NCI-H82 (cell line): ENCODE measurements around the gene ADI1.
"Not testable (repeated sequence)": the region's sequence is repeated elsewhere in the genome, so short reads cannot be mapped to it uniquely, and the experiment has no call there.

Experiments
- DNase-seq: peaks from one replicate; lab custom pipeline; 2025; lab: John Stamatoyannopoulos, UW

The ADI1 gene

DNA sequence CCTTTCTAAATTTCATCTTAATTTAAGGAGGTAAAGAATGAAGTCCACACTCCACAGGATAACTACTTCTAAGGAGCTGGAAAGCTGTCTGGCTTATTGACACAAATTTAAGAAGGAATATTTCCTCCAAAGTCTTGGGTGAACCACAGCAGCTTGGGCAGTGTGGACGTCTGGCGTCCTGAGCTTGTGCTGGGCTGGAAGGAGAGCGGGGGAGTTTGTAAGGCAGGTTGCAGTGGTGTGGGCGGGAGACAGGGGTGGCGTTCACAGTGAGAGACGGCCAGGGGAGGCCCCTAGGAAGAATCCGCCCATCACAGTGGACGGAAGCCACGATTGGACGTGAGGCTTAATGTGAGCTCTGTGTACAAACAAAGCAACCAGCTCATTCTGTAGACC lies 25.7 kb downstream of the ADI1 start:
- DNase-seq, result peak; percentile 79

DNA sequence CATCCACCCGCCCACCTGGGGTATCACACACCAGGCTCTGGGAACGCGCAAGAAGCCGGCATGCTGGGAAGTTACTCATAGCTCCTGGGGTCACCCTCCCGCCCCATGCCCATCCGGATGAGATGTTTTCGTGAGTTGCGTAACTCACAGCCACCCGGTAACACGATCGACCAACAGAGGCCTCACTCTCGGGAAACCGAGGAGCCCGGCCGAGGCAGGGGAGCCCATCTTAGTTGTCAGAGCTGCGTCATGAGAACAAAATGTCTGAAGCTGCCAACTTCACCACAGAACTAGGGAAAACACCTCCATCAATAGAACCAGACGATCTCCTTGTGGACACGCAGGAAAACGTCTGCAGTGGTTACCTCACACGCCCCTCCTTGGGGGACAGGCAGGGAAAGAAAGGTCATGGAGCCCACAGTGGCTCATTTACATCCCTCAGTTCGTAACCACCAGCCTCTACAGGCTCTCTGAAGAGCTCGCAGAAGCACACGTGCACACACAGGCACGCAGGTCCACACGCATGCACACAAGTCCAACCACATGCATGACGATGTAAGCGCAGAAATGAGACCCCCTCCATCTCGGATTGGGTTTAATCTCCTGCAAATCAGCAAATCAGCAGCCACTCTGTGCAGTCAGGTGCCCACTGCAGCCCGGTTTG lies 26.2 kb downstream of the ADI1 start:
- no peak for DNase-seq

DNA sequence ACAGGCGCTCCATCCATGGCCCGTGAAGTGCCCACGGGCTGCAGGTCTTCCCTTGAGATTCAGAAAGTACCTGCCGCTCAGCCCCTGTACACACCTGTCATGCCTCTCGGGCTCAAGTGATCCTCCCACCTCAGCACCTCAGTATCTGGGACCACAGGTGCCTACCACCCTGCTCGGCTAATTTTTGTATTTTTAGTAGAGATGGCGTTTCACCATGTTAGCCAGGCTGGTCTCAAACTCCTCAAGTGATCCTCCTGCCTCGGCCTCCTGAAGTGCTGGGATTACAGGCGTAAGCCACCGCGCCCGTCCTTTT lies 26.9 kb downstream of the ADI1 start:
- not testable (repeated sequence) for DNase-seq

DNA sequence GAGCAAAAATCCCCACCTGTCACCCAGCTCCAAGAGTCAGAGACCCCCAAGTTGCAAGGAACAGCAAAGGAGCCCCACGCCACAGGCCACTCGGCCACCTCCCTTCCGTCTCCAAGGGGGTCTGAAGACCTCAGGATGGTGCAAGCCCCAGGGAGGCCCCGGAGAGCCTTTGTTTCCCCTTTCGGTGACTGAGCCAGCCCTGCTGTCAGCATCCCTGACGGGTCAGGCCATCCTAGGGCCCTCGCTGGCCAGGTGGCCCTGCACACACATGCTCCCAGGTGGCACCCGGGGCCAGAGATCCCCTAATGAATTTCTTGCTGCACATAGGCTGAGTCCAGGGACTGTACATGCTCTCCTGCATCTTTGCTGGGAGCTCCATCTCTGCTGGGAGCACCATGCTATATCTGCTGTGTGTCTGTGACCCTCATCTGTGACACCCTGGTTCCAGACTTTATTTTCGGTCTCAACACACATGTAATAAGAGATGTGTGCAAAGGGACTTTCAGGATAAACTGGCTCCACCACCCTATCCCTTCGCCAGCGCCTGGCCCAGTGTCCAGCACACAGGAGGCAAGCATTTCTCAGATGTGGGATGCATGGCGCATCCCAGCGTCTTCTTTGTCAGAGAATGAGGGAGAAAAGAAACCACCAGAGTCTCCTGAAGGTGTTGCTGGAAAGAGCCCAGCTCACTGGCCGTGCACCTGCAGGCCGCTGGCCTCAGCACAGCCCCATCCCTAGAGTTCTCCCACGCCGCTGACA lies 27.4 kb downstream of the ADI1 start:
- DNase-seq, result no peak

DNA sequence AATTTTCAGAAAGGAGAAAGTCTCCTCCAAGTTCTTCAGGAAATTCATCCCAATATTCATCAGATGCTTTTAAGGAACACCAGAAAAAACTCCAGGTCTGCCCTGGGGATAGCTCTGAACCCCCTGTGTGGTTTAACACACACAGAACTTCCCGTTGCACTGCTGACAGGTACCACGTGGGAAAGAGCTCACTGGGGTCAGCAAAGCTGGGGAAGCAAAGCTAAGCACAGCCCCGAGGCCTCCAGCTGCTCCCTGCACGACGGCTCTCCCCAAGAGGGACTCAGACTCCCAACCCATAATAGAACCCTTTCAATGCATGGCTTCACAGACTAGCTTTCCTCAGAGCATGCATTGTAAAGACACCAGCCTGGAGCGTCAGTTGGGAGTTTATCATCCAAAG lies 28.0 kb downstream of the ADI1 start:
- DNase-seq, result peak; percentile 35

DNA sequence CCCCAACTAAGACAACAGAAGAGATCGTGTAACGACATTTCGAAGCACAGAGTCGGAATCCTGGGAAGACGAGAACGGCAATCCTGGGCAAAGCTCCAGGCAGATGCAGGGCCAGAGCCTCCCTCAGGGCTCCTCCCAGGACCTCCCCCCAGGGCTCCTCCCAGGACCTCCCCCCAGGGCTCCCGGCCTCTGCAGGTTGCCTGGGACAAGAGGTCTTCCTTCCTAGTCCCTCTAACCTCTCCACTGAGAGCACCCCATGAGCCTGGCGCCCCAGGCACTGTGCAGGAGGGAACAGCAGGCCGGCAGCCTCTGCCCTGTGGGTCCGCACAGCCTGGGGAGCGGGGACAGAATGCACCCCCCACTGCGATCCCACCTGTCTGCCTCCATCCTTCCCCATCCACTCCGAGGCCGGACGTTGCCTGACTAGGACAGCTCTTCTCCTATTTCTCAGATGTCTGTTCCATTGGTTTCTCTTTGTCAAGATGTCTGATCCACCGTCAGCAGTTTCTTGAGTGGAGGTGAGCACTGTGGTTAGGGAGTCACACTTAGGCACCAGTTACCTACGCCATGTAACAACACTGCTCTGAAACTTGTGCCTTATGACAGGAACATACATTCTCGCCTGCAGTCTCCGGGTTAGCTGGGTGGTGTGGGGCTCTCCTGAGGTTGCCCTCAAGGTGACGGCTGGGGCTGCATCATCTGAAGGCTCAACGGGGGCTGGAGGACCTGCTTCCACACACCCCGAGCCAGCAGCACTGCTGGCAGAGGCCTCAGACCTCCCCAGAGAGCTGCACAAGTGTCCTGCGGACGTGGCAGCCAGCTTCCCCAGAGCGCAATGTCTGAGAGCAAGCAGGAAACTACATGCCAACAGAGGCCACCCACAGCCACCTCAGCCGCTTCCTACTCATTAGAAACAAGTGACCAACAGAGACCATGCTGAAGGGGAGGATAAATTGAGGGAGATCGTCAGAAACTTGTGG lies 28.9 kb downstream of the ADI1 start:
- DNase-seq, result no peak

DNA sequence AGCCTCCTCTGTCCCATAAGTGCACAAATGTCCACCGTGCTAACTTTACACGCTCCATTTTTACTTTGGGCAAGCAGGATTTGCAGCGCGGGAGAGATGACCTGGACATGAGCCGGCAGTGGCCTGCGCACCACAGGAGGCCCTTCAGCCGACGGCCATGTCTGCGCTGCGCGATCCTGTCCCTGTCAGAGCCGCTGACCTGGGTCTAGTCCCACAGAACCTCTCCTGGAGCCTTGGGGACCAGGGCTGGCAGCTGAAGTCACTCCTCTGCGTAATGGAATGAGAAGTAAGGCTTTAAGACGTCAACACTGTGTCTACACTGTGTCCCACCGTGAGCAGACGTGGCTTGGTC lies 29.6 kb downstream of the ADI1 start:
- DNase-seq, result no peak

DNA sequence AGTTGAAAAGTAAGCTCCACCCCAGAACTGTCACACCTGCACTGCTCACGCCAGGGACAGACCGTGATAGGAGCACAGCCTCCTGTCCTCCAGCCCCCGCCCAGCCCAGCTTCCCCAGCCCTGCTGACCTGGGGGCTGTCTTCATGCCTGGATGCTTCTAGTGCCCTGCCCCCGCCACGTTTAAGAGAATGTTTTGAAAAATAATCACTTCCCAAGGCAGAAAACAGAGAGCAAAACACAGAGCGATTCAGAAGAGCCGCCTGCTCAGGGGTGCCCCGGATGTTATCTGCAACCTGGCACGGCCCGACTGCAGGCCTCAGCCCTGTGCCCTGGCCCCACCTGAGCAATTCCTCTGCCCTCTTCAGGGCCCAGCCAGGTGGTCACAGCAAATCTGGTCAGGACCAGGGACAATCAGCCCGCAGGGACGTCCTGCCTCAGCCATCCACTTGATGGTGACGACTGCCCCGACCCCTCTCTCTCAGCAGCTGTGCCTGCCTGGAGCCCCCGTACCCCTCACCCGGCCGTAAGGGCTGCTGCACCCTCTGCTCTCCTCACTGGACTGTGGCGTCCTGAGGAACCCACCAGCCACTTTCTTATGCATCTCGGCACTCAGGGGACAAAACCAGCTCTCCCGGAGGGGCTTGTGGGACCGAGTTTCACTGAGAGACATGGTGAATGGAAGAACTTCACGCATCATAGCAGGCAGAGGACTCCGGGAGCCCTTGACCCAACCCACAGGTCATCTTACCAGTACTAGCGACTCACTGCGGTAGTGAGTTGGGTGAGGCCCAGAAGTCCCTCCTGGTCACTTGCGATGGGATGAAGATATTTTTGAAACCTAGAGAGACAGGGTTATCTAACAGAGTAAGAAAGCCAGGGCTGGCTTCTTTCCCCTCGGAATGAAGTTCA lies 30.2 kb downstream of the ADI1 start:
- peak; percentile 82 for DNase-seq

DNA sequence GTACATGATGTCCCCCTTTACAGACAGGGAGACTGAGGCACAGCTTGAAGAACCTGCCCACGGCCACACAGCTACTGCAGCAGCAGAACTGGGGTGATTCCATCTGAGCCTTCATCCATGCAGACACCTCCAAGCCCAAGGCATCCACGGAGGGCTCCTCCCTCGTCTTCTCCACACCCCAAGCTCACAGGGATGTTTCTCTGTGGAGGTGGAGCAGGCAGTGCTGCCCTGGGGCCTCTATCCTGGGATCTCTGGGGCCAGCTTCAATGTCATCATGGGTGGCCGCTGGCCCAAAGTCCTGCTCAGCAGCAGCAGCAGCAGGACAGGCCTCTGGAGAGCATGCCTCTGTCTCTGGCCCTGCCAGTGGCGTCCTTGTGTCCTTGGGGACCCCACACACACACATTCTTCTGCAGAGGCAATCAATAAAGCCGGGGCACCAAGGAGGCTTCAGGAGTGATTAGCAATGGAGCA lies 31.2 kb downstream of the ADI1 start:
- DNase-seq, result peak; percentile 74

DNA sequence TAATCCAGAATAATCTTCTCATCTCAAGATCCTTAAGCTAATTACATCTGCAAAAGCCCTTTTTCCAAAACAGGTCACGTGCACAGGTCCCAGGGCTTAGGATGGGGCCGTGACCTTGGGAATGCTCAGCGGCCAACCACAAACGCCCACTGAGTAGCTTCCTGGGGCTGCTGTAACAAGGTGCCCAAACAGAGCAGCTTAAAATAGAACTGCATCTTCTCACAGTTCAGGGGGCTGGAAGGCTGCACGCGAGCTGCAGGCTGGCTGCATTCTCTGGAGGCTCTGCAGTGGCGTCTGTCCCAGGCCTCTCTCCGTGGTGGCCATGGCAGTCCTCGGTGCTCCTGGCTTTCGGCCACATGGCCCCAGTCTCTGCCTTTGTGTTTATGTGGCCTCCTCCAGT lies 31.9 kb downstream of the ADI1 start:
- DNase-seq, result peak; percentile 95

DNA sequence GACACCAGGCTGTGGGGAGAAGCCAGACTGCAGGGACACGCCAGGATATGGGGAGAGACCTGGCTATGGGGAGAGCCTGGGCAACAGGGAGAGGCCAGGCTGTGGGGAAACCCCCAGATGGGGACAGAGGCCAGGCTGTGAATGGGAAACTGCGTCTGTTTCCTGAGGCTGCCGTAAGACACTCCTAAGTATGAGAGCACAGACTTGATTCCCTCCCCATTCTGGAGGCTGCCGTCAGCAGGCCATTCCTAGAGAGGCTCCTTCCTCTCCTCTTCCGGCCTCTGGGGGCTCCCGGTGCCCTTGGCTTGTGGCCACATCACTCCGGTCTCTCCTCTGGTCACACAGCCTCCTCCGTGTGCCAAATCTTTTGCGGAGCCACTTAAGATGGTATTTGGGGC lies 32.3 kb downstream of the ADI1 start:
- DNase-seq, result no peak

DNA sequence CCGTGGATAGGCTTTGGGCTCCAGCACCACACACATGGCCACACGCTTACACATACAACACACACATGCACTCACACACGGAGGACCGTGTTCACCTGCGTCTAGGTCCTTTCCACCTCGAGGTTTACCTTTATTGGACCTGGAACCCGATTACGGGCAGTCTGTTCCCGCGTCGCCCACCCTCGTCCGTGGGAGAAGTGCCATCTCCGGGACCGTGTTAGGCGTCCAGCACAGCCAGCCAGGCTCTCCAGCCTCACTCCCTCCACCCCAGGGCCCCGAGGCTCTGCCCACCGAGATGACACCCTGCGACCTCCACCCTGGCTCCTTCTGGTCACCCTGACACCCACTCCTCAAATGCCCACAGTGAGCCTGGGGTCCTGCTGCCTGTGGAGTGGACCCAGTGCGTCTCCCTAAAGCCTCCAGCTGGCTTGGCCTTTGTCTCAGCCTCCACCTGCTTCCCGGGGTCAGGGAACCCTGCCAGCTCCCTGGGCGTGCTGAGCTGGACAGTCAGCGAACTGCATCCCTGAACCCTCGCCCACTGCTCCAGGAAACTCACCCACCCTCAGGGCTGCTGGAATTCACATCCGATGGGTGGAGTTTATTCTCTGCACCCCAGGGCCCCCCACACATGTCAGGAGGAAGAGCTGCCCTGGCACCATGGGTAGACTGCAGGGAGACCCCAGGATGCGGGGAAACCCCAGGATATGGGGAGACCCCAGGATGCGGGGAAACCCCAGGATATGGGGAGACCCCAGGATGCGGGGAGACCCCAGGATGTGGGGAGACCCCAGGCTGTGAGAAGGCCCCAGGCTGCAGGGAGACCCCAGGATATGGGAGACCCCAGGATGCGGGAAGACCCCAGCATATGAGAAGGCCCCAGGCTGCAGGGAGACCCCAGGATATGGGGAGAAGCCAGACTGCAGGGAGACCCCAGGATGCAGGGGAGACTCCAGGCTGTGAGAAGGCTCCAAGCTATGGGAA lies 33.0 kb downstream of the ADI1 start:
- no peak for DNase-seq

DNA sequence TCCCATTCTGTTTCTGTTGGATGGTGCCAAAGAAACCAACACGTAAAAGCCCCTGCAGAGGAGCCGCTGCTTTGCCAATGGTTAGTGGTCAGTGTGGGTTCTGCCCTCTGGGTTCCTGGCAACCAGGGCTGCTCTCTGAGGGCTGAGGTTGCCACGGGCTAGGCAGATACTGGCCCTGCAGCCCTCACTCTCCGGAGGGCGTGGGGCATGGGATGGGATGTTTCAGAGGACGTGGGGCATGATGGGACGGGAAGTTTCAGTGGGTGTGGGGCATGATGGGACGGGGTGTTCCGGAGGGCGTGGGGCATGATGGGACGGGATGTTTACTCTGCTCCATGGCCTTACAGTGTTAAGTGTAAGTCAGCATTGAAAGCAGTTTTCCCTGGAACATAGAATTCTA lies 34.2 kb downstream of the ADI1 start:
- DNase-seq, result no peak

DNA sequence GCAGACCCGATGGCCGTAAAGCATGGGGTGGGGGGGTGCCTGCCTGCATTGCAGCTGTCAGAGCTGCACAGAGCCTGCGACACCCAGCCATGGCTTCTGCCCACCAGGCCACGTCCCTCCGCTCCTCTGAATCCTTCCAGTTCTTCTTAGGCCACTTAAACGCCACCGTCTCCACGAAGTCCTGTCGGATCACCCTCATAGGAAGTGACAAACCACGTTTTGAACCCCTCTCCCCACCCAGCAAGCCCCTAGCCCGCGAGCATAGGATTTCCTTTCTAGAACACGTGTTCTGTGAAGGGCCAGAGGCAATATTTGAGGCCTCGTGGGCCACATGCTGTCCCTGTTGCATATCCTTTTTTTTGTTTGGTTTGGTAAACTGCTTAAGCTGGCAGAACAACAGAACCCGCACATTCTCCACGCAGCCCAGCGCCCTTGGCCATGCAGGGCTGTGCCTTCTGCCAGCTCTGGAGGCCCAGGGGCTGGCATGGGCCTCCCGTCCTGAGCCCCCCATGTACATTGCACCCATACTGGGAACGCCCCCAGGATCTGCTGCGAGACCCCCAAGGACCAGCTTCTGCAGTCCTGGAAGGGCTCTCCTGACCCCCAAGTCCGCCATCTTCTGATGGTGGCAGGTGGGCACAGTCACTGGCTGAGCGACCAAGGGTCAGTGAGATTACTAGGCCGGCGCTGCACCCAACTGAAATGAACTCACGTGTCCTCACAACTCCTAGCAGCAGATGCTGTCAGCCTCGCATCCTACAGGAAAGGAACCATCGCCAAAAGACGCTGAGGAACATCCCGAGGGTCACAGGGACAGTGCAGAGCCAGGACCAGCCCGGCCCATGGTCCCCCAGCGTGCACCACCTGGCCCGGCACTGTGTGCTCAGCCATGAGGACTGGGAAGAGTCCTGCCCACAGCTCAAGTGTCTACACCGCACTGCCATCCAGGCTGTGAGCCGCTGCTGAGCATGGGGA lies 35.1 kb downstream of the ADI1 start:
- DNase-seq, result no peak

DNA sequence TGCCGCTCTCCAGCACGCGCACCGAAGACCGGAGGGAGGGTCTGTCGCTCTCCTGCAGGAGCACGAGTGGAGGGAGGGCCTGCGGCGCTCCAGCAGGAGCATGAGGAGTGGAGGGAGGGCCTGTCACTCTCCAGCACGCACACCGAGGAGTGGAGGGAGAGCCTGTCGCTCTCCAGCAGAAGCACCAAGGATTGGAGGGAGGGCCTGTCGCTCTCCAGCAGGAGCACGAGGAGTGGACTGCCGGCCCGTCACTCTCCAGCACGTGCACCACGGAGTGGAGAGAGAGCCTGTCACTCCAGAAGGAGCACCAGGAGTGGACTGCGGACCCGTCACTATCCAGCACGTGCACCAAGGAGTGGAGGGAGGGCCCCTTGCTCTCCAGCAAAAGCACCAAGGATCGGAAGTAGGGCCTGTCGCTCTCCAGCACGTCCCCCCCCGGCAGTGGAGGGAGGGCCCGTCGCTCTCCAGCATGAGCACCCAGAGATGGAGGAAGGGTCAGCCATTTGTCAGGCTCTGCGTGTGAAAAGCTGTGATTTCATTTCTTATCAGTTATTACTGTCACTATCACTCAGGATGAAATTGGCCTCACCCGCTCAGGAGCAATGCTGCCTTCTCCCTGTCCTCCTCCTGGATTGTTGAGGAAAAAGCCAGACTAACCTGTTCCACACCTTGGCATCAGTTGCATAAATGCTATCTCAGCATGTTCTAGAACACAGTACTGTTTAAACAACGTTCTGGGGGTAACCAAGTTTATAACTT lies 35.9 kb downstream of the ADI1 start:
- DNase-seq, result no peak

DNA sequence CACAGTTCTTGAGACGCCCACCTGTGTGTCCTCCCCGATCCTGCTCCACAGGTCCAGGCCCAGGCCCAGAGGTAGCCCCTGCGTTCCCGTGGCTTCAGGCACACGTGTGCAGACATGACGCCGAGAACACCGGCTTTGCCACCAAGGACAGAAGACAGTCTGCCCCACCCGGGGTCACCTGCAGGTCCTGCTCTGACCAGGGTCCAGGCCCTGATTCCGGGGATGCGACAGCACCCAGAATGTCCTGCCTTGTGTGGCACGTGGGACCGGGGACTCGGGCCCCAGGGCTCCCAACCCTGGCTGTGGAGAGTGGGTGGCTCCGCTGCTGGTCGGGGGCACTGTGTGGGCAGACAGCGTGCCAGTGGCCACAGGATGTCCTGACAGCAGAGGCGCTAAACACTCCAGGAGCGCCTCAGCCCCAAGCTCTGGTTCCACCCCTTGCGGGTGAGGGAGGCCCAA lies 36.9 kb downstream of the ADI1 start:
- DNase-seq, result no peak

DNA sequence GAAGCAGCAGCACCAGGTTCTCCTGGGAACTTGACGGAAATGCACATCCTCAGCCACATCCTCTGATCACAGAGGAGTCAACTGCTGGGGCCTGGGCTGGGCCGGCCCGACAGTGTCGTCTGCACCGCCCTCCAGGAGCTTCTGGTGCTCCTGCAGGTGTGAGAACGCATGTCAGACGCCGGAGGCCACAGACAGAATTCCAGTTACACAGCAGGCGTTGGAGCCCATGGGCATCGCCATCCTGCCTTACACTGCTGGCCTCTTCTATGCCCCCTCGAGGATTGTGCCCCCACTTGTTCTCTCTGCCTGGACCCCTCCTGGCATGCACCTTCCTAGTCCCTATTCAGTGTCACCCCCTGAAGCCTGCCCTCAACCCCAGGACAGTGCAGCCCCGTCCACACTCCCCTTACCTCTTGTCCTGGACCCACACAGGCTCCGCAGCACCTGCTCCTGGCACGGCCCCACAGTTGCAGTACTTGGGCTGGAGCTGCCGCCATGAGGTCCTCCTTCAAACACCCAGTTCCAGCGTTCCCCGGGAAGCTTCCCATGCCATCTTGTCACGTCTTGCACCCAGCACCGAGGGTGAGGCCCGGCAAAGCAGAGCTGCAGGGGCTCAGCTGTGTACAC lies 37.5 kb downstream of the ADI1 start:
- DNase-seq, result no peak

DNA sequence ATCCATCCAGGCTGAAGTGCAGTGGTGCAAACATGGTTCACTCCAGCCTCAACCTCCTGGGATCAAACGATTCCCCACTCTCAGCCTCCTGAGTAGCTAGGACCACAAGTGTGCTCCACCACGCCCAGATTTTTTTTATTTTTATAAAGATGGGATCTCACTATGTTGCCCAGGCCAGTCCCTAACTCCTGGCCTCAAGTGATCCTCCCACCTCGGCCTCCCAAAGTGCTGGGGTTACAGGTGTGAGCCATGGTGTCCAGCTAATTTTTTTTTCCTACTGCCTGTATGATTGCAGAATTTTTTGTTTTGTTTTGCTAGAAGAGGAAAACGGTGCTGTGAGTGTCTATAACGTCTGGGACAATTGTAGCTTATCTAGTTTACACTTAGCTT lies 38.3 kb downstream of the ADI1 start:
- no peak for DNase-seq
